Ovary (tissue), 9 donors: ENCODE results near the gene TTLL10. TPM values are rescaled to one million over a fixed set of nuclear protein-coding genes. Genes with fewer than 3 reads are reported as not detected.
"Not testable (repeated sequence)": the region's sequence is repeated elsewhere in the genome, so short reads cannot be mapped to it uniquely, and the experiment has no call there.

Source experiments
- DNase-seq, 5 donors: peaks; one replicate each; pipeline ENCODE4 v3.0.0-alpha.2; 2019 to 2020
- H3K27ac ChIP-seq, 2 donors: fragments of 200-600 bp; one replicate each; pipeline versions ENCODE4 v1.5.1 to v1.8.0; 2019 to 2022
- H3K27me3 ChIP-seq: fragments of 200-600 bp; one replicate; pipeline ENCODE4 v1.8.0; 2022
- H3K36me3 ChIP-seq: fragments of 200-600 bp; sonication (generic); one replicate; pipeline ENCODE4 v1.5.1; 2019
- H3K4me1 ChIP-seq: one replicate; pipeline ENCODE4 v1.8.1; 2013; ENCODE audit warnings: mild to moderate bottlenecking, moderate library complexity; ENCODE audit not compliant: insufficient read depth
- H3K4me3 ChIP-seq: fragments of 200-600 bp; sonication (generic); one replicate; pipeline ENCODE4 v1.5.1; 2017
- H3K9me3 ChIP-seq, 2 donors: fragments of 200-600 bp in 1 of 2; sonication (generic) in 1 of 2; one replicate each; pipeline versions ENCODE4 v1.5.1 to v1.8.1; 2013 to 2019; ENCODE audit warnings: mild to moderate bottlenecking in 1 of 2, moderate library complexity in 1 of 2
- EP300 ChIP-seq: sonication (generic); formaldehyde crosslinking; IDR thresholded peaks from one replicate; pipeline ENCODE4 v1.6.1; 2017; ENCODE audit warnings: antibody characterized with exemption
- POLR2A ChIP-seq: fragments of 450-650 bp; IDR thresholded peaks from one replicate; pipeline ENCODE4 v1.6.1; 2017; ENCODE audit warnings: antibody characterized with exemption, mild to moderate bottlenecking, moderate library complexity
- WGBS, 3 donors: extraction: QIAGEN DNeasy Blood & Tissue Kit in 1 of 3; methylation state at CpG; one replicate each; pipeline versions ENCODE4 v1.1.5 to v1.1.7; 2013 to 2017; 5-methylcytosine and 5-hydroxymethylcytosine counted together
- intact Hi-C, 4 donors: fragments of 100-400 bp; cut with DNase I; formaldehyde crosslinking; loops; one replicate each; pipeline versions ENCODE4 v1.11.0 to v1.15.1; 2022 to 2023
- polyA plus RNA-seq, 2 donors: library from polyadenylated mRNA; stranded (reverse); fragments of 200-250 nt in 1 of 2; fragments of 350-450 nt in 1 of 2; fragmentation: Illumina TruSeq in 1 of 2; extraction: RNeasy Lipid Tissue Mini Kit (QIAGEN cat#74804) in 1 of 2; gene quantifications; one replicate each; pipeline ENCODE4 v1.2.3, GENCODE V29; 2013 to 2014
- total RNA-seq, 7 donors: library from RNA; depleted of rRNA in 2 of 7; stranded (reverse); fragments of >200 nt in 2 of 7; fragmentation: NEBNext Ultra II Directional in 3 of 7; extraction: Animal tissue kit (Norgen Biotek cat#: 25700) in 3 of 7; gene quantifications; one replicate each; pipeline versions ENCODE4 v1.1.0 to v1.2.4, GENCODE V29; 2016 to 2023
- TF ChIP-seq, protein P1 (sequence below), 3 donors: fragments of 450-650 bp in 2 of 3; fragments of 200-600 bp in 1 of 3; IDR thresholded peaks; one replicate each; pipeline versions ENCODE4 v1.5.1 to v1.8.0; 2016 to 2022; ENCODE audit warnings: antibody characterized with exemption in 3 of 3, mild to moderate bottlenecking in 1 of 3
- donor health status: DM: no; HTN: no; CAD: no; lungs with moderate emphysema.
- donor health status: DM: no; HTN: no; CAD: no.
- donor health status: Bipolar disorder and iron deficiency.
- donor health status: DM: yes; HTN: yes; CAD: no.
- donor health status: DM: no; HTN: no; CAD: no.
- donor health status: DM: yes; HTN: yes; CAD: no.

The TTLL10 gene
- total and polyA plus RNA-seq, 9 donors, result 0.60 to 7.0 (median 1.1) TPM; not detected in 4

DNA sequence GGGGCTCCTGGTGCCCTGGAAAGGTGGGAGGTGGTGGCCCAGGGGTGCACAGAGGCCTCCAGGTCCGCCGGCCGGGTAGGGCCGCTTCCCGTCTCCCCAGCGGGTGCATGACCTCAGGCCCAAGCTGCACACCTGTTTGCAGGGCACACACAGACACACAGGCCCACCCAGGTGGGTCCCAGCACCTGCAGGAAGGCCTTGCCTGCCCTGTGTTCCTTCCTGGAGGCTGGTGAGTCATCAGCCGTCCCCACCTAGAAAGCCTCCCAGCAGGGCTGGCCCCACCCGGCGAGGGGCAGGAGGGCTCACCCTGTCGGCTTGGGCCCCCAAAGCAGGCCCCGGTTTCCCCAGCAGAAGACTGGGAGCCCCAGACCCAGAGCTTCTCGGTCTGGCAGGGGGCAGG lies 23.6 kb upstream of the TTLL10 start:
- Histone ChIP-seq H3K4me1 (no peaks in the 10 kb centered on the region), H3K27ac (no peak overlapping the region), H3K36me3 (no peaks in the 10 kb centered on the region), H3K9me3 (no peaks in the 10 kb centered on the region), H3K4me3 (no peak overlapping the region), H3K27me3 (no peaks in the 10 kb centered on the region)
- 75 to 82% (median 75%) methylated on average over 11 to 12 of the region's 12 CpGs for WGBS, 3 donors
- intact Hi-C loops, result no loop called here
- TF ChIP-seq POLR2A, result no peak
- TF ChIP-seq, protein P1, sequence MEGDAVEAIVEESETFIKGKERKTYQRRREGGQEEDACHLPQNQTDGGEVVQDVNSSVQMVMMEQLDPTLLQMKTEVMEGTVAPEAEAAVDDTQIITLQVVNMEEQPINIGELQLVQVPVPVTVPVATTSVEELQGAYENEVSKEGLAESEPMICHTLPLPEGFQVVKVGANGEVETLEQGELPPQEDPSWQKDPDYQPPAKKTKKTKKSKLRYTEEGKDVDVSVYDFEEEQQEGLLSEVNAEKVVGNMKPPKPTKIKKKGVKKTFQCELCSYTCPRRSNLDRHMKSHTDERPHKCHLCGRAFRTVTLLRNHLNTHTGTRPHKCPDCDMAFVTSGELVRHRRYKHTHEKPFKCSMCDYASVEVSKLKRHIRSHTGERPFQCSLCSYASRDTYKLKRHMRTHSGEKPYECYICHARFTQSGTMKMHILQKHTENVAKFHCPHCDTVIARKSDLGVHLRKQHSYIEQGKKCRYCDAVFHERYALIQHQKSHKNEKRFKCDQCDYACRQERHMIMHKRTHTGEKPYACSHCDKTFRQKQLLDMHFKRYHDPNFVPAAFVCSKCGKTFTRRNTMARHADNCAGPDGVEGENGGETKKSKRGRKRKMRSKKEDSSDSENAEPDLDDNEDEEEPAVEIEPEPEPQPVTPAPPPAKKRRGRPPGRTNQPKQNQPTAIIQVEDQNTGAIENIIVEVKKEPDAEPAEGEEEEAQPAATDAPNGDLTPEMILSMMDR (IDR thresholded peaks at IDR 0.05), result no peak
- TF ChIP-seq EP300, result no peak
- DNase-seq, result no peak

- H3K36me3 ChIP-seq, result no peaks in the 10 kb centered on the region
- DNase-seq, result no peak
Measured at GRCh38 chr1:1151306-1151705, 22.4 kb upstream of the TTLL10 start.

GRCh38 chr1:1152431-1152830 lies 21.2 kb upstream of the TTLL10 start:
- H3K9me3 ChIP-seq, H3K36me3 ChIP-seq, H3K27ac ChIP-seq, H3K27me3 ChIP-seq, H3K4me1 ChIP-seq, H3K4me3 ChIP-seq, intact Hi-C loops, DNase-seq: not testable (repeated sequence)
- 89 to 90% (median 89%) methylated on average over 13 of the region's 13 CpGs for WGBS, 3 donors

More at GRCh38 chr1:1151306-1151705, 22.4 kb upstream of the TTLL10 start:
- intact Hi-C loops, result no loop called here
- Histone ChIP-seq H3K4me1 (no peaks in the 10 kb centered on the region), H3K9me3 (no peaks in the 10 kb centered on the region), H3K27ac (no peak overlapping the region), H3K27me3 (no peaks in the 10 kb centered on the region), H3K4me3 (no peak overlapping the region)
- WGBS, 3 donors, result 89 to 95% (median 93%) methylated on average over 18 to 21 of the region's 21 CpGs
- TF ChIP-seq, protein P1 (IDR thresholded peaks at IDR 0.05), result no peak
- TF ChIP-seq POLR2A (no peak), EP300 (no peak)

DNA sequence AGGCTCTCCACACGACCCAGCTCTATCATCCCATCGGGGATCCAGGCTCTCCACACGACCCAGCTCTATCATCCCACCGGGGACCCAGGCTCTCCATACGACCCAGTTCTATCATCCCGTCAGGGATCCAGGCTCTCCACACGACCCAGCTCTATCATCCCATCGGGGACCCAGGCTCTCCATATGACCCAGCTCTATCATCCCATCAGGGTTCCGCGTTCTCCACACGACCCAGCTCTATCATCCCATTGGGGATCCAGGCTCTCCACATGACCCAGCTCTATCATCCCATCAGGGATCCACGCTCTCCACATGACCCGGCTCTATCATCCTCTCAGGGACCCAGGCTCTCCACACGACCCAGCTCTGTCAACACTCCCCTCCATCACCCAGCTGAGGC lies 20.5 kb upstream of the TTLL10 start:
- WGBS, 3 donors, result 88 to 92% (median 89%) methylated on average over 14 of the region's 14 CpGs
- H3K27me3 ChIP-seq, DNase-seq, intact Hi-C loops, H3K4me1 ChIP-seq, H3K36me3 ChIP-seq, H3K27ac ChIP-seq, H3K4me3 ChIP-seq, H3K9me3 ChIP-seq: not testable (repeated sequence)

- 56 to 58% (median 57%) methylated on average over 4 of the region's 4 CpGs for WGBS, 3 donors
- H3K27ac ChIP-seq, result no peak overlapping the region
- TF ChIP-seq, protein P1 (IDR thresholded peaks at IDR 0.05), result no peak
- TF ChIP-seq POLR2A, result no peak
- TF ChIP-seq EP300, result no peak
- H3K27me3 ChIP-seq, result no peaks in the 10 kb centered on the region
- DNase-seq, result no peak
- intact Hi-C loops, result no loop called here
- H3K9me3 ChIP-seq, result no peaks in the 10 kb centered on the region
- H3K36me3 ChIP-seq, result no peaks in the 10 kb centered on the region
- H3K4me3 ChIP-seq, result no peak overlapping the region
- H3K4me1 ChIP-seq, result peaks cover 5% of the 10 kb centered on the region
Measured at GRCh38 chr1:1153874-1154273, 19.8 kb upstream of the TTLL10 start.

GRCh38 chr1:1155258-1155657 lies 18.4 kb upstream of the TTLL10 start:
- Histone ChIP-seq H3K4me1 (peaks cover 5% of the 10 kb centered on the region), H3K9me3 (no peaks in the 10 kb centered on the region), H3K36me3 (no peaks in the 10 kb centered on the region), H3K27me3 (no peaks in the 10 kb centered on the region), H3K27ac (no peak overlapping the region), H3K4me3 (no peak overlapping the region)
- no peak for TF ChIP-seq POLR2A
- TF ChIP-seq, protein P1 (IDR thresholded peaks at IDR 0.05), result no peak
- DNase-seq, result no peak
- intact Hi-C loops, result no loop called here
- 71 to 78% (median 77%) methylated on average over 10 of the region's 10 CpGs for WGBS, 3 donors
